Ecto neural progenitor cell (in vitro differentiated cells): ENCODE data around the gene CSTPP1.

Experiments
- DNase-seq: peaks from one replicate; pipeline ENCODE4 v3.0.0-alpha.2; 2018; ENCODE audit warnings: low spot score

The CSTPP1 gene

GRCh38 chr11:47132981-47133380, 196.4 kb downstream of the CSTPP1 start:
- no peak for DNase-seq

GRCh38 chr11:47136327-47136726, 199.8 kb downstream of the CSTPP1 start:
- DNase-seq = no peak

- DNase-seq = no peak
Measured at GRCh38 chr11:47136921-47137320, 200.4 kb downstream of the CSTPP1 start.

- no peak for DNase-seq
Measured at GRCh38 chr11:47137476-47137875, 200.9 kb downstream of the CSTPP1 start.

GRCh38 chr11:47139878-47140277, 203.3 kb downstream of the CSTPP1 start:
- DNase-seq = no peak

- no peak for DNase-seq
Measured at GRCh38 chr11:47143322-47143721, 206.8 kb downstream of the CSTPP1 start.

- DNase-seq = no peak
Measured at GRCh38 chr11:47144541-47144940, 208.0 kb downstream of the CSTPP1 start.

GRCh38 chr11:47147250-47147649, 210.7 kb downstream of the CSTPP1 start:
- DNase-seq = no peak

GRCh38 chr11:47147681-47148080, 211.1 kb downstream of the CSTPP1 start:
- DNase-seq = no peak

- DNase-seq = no peak
Measured at GRCh38 chr11:47148270-47148669, 211.7 kb downstream of the CSTPP1 start.

GRCh38 chr11:47148903-47149531, 212.5 kb downstream of the CSTPP1 start:
- DNase-seq = no peak

- DNase-seq = no peak
Measured at GRCh38 chr11:47149782-47150181, 213.2 kb downstream of the CSTPP1 start.

- DNase-seq = no peak
Measured at GRCh38 chr11:47152126-47152952, 215.8 kb downstream of the CSTPP1 start.

- peak; percentile 88 for DNase-seq
Measured at GRCh38 chr11:47152953-47153950, 216.7 kb downstream of the CSTPP1 start.

GRCh38 chr11:47154616-47155570, 218.3 kb downstream of the CSTPP1 start:
- DNase-seq = no peak

- no peak for DNase-seq
Measured at GRCh38 chr11:47155879-47156278, 219.3 kb downstream of the CSTPP1 start.

GRCh38 chr11:47156333-47156732, 219.8 kb downstream of the CSTPP1 start:
- no peak for DNase-seq

- no peak for DNase-seq
Measured at GRCh38 chr11:47156951-47157350, 220.4 kb downstream of the CSTPP1 start.

- no peak for DNase-seq
Measured at GRCh38 chr11:47157805-47158204, 221.2 kb downstream of the CSTPP1 start.

- DNase-seq = no peak
Measured at GRCh38 chr11:47158242-47158641, 221.7 kb downstream of the CSTPP1 start.

- no peak for DNase-seq
Measured at GRCh38 chr11:47160753-47161133, 224.2 kb downstream of the CSTPP1 start.
